ENCODE results near the gene PIR. TPM values are rescaled to one million over a fixed set of nuclear protein-coding genes. Genes with fewer than 3 reads are reported as not detected.

Gene PIR
- total RNA-seq, 1 experiment from 2014 or later, result 27.5 TPM

- TF ChIP-seq YY1 (IDR thresholded peaks at IDR 0.05; ENCODE audit: extremely low read depth, insufficient replicate concordance, low read depth, low read length), result no peak
- TF ChIP-seq CEBPB (IDR thresholded peaks at IDR 0.05; ENCODE audit: low read depth), result no peak
- no peak for TF ChIP-seq TCF7L2 (IDR thresholded peaks at IDR 0.05; ENCODE audit: borderline replicate concordance, extremely low read depth, insufficient read depth, insufficient read length)
- no peak for TF ChIP-seq RAD21 (IDR thresholded peaks at IDR 0.05; ENCODE audit: low read depth)
- no peak for TF ChIP-seq REST (IDR thresholded peaks at IDR 0.05; ENCODE audit: low read depth)
- TF ChIP-seq MAX (IDR thresholded peaks at IDR 0.05), result no peak
- no peak for TF ChIP-seq CTCF (IDR thresholded peaks at IDR 0.05 in 2 of 3, conservative IDR thresholded peaks at IDR 0.05 in 1 of 3; ENCODE audit: borderline replicate concordance in 1 of 3, insufficient read depth in 1 of 3, low read depth in 2 of 3, low read length in 2 of 3)
- no peak for TF ChIP-seq ATF3 (IDR thresholded peaks at IDR 0.05)
- TF ChIP-seq POLR2A (IDR thresholded peaks at IDR 0.05; ENCODE audit: borderline replicate concordance, extremely low read depth, insufficient read depth, insufficient read length), result no peak
- no peak for TF ChIP-seq FOSL1 (IDR thresholded peaks at IDR 0.05; ENCODE audit: low read depth)
- no peak for TF ChIP-seq ZNF274 (IDR thresholded peaks at IDR 0.05; ENCODE audit: low read depth, low read length)
- TF ChIP-seq POLR2AphosphoS5 (IDR thresholded peaks at IDR 0.05; ENCODE audit: low read depth, low read length), result no peak
- Histone ChIP-seq H3K9ac (ENCODE audit: low read length) (no peak overlapping the region), H3K9me2 (ENCODE audit: insufficient read depth) (no peaks in the 10 kb centered on the region), H3K4me3 (replicated peaks in 1 of 2; ENCODE audit: low read depth in 1 of 2, low read length in 2 of 2) (no peak overlapping the region), H3K36me3 (ENCODE audit: control insufficient read depth in 1 of 2, insufficient read depth in 2 of 2, low read length in 2 of 2) (no peaks in the 10 kb centered on the region), H3K4me1 (ENCODE audit: control insufficient read depth in 1 of 2, insufficient read depth in 2 of 2, low read length in 2 of 2) (no peaks in the 10 kb centered on the region), H4K20me1 (ENCODE audit: insufficient read depth) (no peaks in the 10 kb centered on the region), H2AFZ (ENCODE audit: low read depth, low read length, poor library complexity, severe bottlenecking) (no peak overlapping the region), H3K27ac (ENCODE audit: low read depth, low read length) (no peak overlapping the region), H3K27me3 (ENCODE audit: insufficient read depth, low read length) (no peaks in the 10 kb centered on the region), H3K79me2 (ENCODE audit: insufficient read depth, low read length) (no peaks in the 10 kb centered on the region), H3K4me2 (ENCODE audit: low read length) (no peak overlapping the region), H3K9me3 (ENCODE audit: control insufficient read depth in 1 of 2, insufficient read depth in 1 of 2, low read depth in 1 of 2, low read length in 2 of 2) (no peaks in the 10 kb centered on the region)
- POLR2A ChIA-PET, result no interaction called here
- RAD21 ChIA-PET (ENCODE audit: low non-redundant PET in 1 of 2, low total read pairs in 2 of 2, uncharacterized antibody in 2 of 2, unreplicated experiment in 2 of 2), result no interaction called here
- DNase-seq (ENCODE audit: low read depth, low spot score) (no peak), ATAC-seq (no peak)
- intact Hi-C loops (cut with micrococcal nuclease), result no loop called here
- CTCF ChIA-PET, result no interaction called here
- no TSS peak for BruUV-seq (replicated peaks)
Observed at GRCh38 chrX:15511563-15511962, 18.4 kb upstream of the PIR start.

Data from HCT116 (cell line).